Hypothalamus (tissue), 51 donors: ENCODE measurements around the gene NUTF2.

Experiments used
- DNase-seq, 51 donors: peaks; one replicate each; lab custom pipeline; 2025; lab: John Stamatoyannopoulos, UW

The NUTF2 gene

DNA sequence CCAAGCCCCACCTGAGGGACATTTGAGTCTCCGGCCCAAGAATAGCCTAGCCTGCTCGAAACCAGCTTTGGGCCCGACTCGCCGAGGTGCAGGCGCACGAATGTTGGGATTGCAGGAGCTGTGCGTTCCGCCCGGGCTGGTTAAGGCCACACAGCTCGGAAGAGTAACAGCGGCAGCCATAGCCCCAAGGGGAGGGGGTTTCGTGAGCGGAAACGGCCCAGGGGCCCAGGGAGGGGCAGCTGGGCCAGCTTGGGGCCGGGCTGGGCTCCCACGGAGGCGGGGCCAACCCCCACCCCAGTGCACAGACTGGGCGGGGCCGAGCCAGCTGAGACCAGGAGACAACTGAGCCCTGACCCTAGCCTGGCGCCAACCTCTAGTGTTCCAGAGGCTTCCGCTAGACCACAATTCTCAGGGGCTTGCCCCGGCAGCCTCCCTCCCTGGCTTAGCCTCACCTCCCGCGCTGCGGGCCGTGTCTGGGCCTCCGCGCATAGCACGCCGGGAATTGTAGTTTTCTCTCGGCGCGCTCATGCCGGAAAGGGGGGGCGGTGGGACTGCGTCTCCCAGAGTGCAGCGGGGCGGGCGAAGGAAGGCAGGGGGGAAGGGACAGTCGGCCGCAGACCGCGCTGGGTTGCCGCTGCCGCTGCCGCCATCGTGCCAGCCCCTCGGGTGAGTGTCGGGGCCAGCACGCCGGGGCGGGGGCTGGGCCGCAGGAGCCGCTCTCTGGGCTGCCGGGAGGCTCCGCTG lies at the start of gene NUTF2:
Gene NUTF2, plus strand, starts transcription at position 614 of the 744 bp plus-strand sequence. CDS start 18,198 bp downstream, outside the sequence.
- DNase-seq = peak; percentile 77 to 99 (median 91)

DNA sequence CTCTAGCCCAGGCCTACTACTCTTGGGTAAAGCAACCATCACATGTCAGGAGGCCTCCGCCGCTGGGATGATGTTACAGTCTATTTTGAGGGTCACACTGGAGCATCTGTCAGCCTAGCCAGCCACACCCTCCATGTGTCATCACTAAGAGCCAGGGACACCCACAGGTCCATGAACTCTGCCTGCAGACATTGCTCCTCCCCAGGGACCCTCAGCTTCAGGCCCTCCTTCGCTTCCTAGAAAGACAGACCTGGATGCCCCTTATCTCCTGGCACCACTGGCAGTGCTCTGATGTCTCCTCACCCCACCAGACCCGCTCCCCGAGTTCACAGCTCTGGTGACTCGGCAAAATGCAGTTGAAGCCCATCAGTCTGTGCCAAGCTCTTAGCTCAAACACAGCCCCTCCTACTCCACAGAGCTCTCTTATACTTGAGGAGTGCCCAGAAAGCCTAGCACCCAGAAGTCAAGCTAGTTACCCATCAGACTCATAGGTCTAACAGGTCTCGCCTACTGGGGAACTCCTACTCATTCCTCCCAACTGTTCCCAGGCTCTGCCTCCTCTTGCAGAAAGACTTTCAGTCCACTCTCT lies 46.3 kb upstream of the NUTF2 start:
- DNase-seq = no peak

DNA sequence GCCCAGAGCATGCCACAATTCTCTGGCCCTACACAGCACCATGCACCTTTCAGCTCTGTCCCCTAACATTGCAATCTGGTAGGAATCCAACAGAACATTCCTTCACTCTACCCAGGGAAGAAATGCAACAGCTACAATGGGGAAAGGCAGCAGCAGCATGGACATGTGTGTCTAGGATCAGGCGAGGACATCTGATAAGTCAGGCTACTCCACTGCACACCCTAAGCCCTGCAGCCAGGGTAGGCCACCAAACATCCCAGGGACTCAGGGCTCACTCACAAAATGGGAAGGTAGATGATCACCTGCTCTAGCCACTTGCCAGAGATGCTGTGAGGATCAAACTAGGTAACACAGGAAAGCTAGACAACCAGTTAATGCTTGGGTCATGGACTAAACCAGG lies 45.5 kb upstream of the NUTF2 start:
- DNase-seq = no peak

DNA sequence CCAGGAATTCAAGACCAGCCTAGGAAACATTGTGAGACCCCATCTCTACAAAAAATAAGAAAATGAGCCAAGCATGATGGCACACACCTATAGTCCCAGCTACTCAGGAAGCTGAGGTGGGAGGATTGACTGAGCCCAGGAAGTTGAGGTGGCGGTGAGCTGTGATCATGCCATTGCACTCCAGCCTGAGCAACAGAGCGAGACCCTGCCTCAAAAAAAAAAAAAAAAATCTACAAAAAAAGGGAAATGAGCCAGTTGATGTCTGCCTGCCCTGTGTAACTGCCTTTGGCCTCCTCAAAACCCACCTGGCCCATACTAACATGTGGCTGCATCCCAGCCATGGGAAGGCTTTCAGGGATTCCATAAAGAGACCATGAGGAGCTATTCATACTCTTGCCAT lies 44.9 kb upstream of the NUTF2 start:
- no peak for DNase-seq

DNA sequence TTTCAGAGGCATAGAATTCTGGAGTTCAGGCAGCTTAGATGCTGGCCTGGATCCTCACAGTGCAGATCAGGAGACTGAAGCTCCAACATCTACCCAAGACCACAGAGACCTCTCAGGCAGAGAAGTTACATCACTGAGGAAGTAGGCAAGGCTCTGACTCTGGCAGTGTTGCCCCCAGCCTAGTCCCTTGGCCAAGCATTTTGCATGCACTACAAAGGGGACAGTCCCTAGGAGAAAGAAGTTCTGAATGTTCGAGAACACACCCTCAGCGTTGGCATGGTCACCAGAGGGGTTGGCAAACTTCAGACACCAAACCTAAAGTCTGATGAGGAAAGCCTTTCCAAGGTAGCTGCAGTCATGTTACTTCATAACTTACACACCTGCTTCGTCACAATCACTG lies 42.8 kb upstream of the NUTF2 start:
- no peak for DNase-seq

DNA sequence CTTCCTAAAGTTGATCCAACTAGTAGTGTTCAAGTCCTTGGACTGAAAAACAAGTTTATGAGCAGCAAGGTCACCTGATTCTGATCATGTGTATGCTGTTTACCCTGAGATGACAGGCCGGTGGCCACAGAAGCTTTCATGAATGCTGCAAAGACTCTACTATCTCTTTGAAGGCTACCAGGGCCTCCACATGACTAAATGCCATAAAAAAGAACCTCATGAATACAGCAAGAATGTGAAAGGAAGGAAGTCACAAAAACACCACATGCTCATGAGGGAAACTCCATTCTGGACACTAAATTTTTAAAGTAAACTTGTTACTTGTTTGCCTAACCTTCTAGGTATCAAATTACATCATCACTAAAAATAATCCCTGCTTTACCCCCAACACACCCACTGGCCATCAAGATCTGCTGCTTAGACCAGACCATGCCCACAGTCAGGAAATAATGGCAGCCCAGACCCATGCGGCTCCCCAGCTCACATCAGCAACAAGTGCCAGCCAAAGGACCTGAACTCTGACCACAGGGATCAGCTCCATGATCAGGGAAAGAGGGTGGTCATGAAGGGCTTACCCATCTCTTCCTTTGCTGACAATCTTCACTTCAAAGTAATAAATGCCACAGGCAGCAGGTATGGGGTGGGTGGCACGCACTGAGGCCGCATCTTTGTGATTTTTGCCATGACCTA lies 41.7 kb upstream of the NUTF2 start:
- no peak for DNase-seq

DNA sequence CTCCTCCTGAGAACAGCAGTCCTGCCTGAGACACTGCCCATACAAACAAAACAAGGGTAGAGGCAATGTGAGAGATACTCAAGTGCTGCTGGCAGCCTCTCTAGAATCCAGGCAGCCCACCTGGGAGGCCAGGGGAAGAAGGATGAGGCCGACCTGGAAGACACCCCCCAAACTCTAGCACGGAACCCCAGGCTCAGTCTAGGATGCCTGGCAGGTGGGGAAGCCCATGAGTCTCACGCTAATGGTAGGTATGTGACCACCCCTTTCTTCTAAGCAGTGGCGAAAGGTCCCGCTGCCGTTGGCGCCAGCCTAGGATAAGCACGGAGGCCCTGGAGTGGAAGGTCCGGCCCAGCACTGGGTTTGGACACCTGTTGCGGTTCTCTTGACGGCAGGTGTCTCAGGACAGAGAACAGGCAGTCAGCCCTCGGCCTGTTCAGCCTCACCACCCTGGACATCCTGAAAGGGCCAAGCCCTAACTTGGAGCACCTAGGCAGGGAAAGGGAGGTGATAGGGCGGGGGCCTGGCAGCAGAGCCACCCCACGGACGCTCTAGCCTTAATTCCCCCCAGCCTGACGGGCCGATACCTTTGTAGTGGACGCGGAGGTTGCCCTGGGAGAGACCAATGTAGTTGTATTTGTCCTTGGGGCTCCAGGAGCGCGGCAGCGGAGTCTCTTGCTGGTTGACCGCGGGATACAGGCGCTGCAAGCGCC lies 40.9 kb upstream of the NUTF2 start:
- DNase-seq = peak in 5 of 51 donors; percentile 7 to 43 (median 27)

DNA sequence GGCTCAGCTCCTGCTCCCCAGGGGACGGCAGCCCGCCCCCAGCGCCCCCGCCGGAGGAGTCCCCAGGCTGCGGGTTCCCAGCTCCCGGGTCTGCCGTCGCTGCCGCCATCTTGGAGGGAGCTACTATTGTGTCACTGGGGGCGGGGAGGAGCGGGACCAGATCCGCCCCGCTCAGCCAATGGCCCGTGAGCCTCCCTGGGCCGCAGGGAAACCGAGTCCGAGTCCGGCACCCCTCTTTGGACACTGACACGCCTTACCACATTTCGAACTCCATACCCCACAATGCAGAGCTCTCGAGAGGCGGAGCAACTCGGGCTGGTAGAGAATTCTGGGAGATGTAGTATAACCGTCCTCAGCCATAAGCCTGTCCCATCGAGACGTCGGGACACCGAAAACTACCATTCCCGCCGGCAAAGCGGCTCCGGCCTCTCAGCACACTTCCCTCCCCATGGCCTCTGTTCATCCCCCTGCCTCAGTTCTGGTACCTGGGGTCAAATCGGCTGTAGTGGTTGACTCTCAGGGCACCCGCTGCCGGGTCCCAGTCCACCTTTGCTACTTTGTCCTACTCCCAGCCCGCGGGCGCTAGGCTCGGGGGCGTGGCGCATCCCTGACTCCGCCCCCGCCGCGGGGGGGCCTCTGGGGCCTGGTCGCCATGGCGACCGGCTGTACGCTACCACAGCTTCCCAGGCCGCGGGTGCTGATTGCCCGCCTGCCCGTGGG lies 40.1 kb upstream of the NUTF2 start, which contains the start of the genes RANBP10 and TSNAXIP1:
Gene RANBP10, minus strand, starts transcription at position 133 of the 720 bp plus-strand sequence. Its CDS starts 24 bp downstream, at position 109.
Gene TSNAXIP1, plus strand, starts transcription at position 462 of the 720 bp plus-strand sequence. CDS start 261 bp downstream, outside the sequence.
- peak; percentile 72 to 99 (median 97) for DNase-seq

DNA sequence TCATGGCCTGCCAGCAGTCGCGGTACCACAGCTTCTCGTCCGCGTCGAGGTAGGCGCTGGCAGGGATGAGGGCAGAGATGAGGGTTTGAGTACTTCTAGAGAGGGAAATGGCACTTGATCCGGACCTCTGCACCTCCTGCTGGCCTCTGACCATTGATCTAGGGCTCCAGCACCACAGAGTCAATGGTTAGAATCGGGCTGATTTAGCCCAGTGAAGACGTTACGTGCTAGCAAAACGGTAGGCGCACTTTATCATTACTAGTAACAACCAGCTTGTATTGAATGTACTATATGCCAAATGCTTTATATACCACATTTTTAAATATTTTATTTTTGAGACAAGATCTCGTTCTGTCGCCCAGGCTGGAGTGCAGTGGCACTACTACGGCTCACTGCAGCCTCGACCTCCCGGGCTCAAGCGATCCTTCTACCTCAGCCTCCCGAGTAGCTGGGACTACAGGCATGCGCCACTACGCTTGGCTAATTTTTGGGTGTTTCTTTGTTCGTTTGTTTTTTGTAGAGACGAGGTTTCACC lies 39.5 kb upstream of the NUTF2 start:
- no peak for DNase-seq

DNA sequence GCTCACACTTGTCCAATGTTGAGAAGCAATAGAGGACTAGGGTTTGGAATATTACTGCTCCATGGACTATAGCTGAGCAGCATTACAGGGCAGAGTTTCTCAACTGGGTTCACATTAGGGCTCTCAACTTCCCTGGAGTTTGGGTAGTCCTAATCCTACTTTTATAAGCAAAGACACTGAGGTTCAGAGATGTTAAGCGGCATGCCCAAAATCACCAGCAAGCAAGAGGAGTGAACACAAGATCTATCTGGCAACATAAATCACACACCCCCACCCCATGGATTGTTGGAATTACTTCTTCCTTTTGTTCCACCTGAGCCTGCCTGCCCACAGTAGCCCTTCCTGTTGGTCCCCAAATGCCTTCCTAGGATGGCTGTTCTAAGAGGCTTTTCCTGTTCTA lies 34.8 kb upstream of the NUTF2 start:
- DNase-seq = no peak

DNA sequence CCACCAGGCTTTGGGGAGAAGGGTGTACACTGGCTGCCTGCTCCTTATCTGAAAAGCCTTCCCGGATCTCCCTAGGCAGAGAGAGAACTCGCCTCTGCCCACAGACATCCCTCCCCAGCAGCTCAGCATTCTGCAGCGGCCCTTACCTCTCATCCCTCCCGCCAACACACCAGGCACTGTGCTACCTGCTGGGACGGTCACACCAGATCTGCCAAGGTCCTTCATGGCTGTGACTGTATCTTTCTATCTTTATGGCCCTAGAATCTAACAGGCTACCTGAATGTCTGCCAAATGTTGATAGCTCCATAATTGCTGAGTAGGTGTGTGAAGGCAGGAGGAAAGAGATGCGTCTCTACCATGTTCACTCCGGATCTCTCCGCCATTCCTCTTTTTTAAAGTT lies 32.2 kb upstream of the NUTF2 start:
- no peak for DNase-seq

DNA sequence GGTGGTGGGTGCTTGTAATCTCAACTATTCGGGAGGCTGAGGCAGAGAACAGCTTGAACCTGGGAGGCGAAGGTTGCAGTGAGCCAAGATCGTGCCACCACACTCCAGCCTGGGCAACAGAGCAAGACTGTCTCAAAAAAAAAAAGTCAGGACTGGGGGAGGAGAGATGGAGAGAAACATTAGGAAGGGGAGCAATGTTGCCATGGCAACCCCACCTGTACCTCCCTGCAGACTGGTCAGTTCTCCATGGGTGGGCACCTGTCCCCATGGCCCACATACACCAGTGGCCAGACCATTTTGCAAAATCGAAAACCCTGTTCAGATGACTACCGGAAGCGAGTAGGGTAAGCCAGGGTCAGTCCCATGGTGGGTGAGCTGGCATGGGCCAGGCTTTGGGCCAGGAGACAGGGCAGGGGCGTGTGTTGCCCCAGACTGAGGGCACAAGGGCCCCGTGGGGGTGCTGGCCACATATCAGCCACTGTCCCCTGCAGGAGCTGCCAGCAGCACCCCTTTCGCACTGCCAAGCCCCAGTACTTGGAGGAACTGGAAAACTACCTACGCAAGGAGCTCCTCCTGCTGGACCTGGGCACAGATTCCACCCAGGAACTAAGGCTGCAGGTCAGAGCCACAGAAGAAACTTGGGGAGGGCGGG lies 26.0 kb upstream of the NUTF2 start:
- no peak for DNase-seq

DNA sequence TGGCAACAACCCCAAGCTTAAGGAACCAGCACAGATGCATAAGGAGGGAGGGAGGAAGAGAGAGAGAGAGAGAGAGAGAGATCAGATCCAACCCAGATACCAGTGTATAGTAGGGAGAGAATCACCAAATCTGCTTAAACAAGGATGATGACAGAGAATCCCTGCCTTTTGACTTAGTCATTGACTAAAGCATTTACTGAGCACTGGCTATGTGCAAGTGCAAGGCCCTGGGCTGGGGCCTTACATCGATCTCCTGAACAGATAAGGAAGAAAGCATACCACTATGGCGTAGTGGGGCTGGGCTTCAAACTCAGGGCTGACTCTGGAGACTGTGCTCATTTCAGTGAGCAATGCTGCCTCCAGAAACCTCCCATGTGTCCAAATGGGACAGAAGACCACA lies 24.2 kb upstream of the NUTF2 start:
- DNase-seq = no peak

DNA sequence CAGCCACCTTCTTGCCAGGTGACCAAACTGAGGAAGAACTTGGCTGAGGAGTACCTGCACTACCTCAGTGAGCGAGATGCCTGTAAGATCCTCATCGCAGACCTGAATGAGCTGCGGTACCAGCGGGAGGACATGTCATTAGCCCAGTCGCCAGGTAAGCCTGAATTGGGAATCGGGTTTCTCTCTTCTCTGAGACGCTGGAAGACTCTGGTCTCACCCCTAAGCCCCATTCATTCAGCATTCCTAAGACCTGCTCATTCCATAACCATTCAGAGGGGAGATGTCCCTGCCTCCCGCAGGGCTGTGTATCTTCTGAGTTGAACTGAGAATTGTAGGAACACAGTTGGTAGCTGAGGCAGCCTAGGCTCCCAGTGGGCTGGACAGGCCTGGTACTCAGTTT lies 21.6 kb upstream of the NUTF2 start:
- no peak for DNase-seq

DNA sequence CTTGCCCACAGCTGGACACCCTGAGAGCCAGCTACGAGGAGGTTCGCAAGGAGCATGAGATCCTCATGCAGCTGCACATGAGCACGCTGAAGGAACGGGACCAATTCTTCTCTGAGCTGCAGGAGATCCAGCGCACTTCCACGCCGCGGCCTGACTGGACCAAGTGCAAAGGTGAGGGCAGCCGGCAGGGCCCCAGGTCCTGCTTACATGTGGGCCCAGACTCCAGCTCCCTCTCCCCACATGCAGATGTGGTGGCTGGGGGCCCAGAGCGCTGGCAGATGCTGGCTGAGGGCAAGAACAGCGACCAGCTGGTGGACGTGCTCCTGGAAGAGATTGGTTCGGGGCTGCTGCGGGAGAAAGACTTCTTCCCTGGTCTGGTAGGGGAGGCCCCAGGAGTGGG lies 20.8 kb upstream of the NUTF2 start:
- DNase-seq = no peak

DNA sequence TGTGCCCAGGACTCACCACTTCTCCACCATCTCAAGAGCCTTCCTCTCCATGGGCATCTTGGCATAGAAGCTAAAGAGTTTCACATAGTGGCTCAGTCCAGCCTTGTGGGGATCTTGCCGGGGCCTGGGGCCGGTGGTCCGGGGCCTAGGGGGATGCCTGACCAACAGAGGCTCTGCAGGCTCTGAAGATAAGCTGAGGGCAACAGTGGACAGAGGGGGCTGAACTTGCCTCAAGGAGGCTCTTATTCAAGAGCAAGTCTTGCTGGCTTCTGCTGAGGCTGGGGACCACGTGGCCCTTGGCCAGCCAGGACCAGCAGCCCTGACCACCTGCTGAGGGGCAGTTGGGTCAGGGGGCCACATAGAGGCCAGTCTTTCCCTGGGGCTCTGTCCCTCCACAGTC lies 18.1 kb upstream of the NUTF2 start:
- no peak for DNase-seq

DNA sequence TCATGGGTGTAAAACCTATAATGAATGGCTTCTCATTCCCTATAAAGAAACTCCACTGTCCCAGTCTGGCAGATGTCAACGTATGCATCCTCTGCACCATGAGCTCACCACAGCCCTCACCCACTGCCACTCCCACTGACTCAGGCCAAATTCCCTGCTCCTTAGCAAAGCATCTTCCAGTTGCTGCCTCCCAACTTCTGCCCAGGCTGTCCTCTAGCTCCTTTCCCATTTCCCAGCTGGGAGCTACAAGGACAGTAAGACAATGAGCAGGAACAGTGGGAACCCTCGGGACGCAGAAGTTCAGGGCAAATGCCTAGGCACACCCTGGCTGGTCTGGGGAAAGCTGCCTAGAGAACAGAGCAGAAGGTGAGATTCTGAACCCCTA lies 13.7 kb upstream of the NUTF2 start:
- no peak for DNase-seq

DNA sequence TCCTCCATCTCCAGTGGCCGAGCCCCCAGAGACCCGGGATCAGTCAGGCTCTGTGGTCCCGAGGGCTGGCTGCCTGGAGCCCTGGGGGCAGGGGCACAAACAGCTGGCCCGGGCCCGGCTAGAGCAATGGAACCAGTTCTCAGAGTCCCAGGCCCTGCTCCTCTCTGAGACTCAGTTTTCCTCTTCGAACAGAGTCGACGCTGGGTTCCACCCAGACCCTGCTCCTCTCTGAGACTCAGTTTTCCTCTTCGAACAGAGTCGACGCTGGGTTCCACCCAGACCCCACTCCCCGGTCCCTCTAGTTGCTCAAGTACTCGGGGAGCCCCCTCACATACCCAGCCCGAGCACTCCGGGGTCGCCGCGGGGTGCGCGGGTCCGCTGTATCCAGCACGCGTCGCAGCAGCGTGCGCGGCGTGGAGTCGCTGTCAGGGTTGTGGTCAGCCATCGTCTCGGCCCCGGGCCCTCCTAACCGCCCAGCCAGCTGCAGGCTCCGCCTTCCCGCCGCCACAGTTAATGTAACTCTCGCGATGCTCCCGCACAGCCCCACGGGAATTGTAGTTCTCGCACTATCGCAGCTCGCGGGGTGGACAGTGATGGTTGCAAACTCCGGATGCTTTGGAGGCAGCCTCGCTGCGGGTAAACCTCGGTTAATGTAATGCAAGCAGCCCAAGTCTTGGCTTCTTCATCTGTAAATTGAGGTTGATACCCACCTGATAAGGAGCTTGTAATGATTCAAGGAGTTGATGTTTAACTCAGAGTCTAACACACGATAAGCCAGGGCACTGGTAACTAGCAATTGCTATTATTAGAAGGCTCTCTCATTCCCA lies 13.1 kb upstream of the NUTF2 start:
- DNase-seq = peak; percentile 36 to 96 (median 84)

DNA sequence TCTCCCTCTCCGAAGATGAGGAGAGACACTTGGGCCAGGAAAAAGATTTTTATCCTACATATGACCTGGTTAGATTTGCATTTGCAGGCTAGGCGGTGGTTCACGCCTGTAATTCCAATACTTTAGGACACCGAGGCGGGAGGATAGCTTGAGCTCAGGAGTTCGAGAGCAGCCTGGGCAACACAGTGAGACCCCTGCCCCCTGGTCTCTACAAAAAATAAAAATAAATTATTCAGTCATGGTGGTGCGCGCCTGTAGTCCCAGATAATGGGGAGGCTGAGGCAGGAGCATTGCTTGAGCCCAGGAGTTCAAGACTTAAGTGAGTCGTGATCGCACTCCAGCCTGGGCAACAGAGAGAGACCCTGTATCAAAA lies 12.5 kb upstream of the NUTF2 start:
- no peak for DNase-seq
